HG03378 (cell line): Measurements from ENCODE around the gene IL17RA.
A peak's percentile ranks its signal among the peaks of the same experiment; 100 is the strongest.

ENCODE experiments used
- ATAC-seq: cut with Tn5 transposase; IDR thresholded peaks from one replicate; pipeline ENCODE4 v1.9.1; 2021; ENCODE audit warnings: mild to moderate bottlenecking, moderate library complexity; ENCODE audit not compliant: unreplicated experiment

IL17RA gene

DNA sequence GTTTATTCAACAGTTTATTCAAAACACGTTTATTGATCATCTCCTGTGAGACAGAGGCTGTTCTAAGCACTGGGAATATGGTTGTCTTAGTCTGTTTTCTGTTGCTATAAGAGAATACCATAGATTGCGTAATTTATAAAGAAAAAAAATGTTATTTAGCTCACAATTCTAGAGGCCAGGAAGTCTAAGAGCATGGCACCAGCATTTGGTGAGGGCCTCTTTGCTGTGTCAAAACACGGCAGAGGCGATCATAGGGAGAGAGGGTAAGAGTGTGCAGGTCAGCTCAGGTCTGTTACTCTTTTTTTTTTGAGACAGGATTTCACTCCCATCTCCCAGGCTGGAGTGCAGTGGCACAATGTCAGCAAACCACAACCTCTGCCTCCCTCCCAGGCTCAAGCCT, 5.2 kb upstream of the IL17RA start:
- no peak for ATAC-seq

DNA sequence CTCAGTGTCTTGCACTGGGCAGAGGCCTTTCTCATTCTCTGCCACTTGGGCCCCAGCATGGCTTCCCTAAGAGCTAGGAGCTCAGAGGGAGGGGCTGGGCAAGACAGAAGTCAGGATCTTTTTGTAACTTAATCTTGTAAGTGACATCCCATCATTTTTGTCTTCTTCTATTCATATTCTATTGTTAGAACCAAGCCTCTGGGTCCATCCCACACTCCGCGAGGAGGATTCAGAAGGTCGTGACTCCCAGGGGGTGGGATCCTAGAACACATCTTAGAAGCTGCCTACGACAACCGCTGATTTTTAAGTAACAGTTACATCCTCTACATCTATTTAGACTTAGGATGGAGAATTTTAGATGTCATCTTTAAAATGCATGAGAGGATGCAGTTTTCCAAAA, 1.5 kb upstream of the IL17RA start:
- ATAC-seq: no peak

DNA sequence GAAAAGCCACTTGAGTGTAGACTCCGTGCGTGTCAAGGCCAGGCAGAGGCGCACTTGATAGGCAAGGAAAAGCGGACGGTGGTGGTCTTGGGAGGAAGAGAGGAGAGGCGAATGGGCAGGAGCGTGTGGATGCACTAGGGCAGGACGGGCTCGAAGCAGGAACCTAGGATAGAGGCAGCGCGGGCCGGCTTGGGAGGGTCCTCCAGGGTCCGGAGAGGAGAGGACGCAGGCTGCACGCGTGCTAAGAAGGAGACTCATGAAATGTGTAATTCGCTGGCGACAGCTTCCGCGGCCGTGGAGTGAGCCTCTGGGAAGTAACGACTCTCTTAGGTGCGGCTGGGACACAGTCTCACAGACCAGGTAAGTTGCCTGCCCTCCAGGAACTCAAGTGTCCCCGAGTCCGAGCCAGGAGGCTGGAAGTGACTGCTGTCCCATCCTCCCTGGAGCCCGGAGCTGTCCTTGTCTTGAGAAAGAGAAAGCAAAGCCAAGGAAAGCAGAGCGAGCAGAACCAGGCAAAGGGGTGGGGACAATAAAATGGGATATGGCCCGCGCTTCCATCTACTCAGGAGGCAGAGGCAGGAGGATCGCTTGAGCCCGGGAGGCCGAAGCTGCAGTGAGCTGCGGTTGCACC, 874 bp upstream of the IL17RA start:
- no peak for ATAC-seq

DNA sequence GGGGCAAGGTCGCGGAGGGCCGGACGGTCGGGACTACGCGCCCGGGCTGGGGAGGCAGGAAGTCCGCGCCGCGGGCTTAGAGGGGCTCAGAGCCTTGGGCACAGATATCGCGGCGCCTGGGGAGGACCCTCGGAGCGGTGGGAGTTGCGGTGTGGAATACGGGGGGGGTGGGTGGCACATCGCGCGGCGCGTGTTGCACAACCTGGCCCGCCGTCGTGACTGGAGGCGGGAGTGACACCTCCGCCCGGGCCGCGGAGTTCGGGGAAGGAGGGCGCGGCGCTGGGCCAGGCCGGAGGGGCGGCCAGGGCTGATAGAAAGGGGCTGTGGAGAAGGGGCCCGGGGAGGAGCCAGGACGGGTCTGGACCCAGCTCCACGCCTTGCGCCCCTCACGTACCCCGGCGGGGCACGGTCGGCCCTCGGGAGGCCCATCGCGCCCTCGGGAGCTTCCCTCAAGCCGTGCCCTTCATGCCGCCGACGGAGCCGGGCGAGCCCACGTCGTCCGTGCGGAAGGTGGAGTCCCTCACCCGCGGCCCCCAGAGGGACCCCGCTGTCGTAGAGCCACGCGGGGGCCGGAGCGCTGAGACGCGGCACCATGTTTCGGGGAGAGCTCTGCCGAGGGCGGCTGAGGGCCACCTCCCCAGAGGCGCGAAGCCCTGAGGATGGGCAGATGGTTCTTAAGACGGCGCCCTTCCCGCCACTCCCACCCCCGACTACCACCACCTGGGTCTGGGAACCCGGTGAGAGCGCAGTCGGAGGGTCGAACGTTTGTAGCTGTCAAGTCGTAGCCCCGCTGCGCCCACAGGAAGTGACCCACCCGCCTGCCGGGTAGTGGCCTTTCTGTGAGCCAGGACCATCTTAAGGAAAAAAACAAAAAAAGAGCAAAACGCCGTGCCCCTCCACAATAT, 729 bp downstream of the IL17RA start:
- peak; percentile 5 for ATAC-seq

DNA sequence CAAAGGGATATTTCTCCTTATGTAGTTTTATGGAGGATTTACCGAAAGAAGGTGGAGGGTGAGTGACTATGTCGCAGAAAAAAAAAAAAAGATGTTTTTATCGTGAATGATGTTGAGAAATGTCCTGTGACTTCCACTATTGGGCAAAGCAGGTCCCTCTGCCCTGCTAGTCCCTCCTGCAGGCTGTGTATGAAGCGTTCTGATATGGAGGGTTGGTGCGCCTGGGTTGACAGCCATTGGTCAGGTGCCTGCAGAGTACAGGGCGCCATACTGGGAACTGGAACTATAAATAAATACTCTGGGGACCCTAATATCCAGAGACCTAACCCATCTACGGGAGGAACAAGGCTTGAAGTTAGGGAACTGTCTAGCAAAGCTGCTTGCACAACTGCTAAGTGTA, 1.5 kb downstream of the IL17RA start:
- ATAC-seq: no peak

DNA sequence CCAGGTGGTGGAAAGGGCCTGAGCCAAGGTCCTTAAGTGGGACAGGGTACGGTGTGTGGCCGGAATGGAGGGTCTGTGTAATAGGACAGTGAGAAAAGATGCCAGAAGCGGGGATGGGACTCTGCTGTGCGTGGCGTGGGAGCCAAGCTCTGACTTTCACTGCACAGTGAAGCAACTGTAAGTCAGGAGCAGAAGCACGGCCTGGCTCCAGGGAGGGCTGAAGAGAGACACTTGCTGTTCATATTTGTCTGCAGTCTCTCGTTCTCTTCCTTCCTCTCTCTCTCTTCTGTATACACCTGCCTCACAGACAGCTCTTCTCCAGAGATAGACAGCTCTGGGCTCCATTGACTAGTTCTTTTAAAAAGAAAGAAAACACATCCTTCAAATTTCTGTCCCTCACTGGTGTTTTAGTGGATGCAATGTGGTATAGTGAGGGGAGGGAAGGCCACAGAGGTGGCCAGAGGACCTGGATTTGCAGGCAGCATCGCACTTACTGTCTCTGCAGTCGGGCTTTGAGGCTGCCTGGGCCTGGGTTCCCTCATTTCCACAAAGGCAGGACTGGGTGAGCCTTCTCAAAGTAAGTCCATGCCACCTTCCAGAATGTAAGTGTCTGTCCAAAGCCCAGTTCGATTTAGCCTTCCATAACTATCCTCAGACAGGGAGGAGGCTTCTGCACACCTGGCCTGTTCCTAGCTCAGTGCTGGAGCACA, 2.1 kb downstream of the IL17RA start:
- ATAC-seq: no peak

DNA sequence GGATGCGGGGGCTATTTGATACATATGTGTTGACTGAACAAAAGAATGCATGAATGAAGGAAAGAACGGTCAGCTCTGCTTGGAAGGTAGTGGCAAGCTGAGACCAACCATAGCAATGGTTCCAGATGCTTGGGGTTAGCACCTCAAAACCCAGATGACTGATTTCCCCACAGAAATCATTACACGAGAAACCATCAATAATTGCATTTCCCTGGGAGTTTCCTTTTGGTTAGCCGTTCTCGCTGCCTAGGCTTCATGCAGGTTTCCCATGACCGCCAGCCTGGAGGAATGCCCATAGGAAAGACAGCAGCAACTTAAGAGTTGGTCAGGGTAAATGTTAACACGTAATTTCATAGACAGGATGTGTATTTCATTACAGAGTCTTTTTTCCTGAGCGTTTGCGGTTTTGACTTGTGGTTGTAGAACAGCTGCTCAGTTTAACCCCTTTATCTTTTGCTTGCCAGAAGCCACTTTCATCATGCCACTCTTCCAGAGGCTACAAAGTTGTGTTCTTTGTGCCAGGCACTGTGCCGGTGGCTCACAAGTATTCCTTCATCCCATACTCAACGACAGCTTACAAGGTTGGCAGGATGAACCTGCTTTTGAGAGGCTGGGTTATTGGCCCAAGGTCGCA, 2.8 kb downstream of the IL17RA start:
- peak; percentile 57 for ATAC-seq

DNA sequence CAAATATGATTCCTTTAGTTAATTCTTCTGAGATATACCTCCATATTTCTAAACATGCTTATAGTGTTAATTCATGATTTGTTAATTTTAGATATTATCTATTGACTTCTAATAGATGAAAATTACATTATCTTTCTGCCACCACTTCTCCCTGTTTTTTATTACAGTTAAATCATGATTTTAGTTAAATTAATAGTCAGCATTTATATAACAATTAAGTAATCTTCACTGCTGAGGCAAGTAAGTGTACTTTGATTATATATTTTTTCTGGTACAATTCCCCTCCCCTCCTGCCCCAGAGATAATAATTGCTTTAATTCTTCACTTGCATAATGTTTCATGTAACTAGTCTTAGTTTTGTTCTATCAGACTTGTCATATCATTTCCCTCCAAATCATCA, 5.8 kb downstream of the IL17RA start:
- no peak for ATAC-seq

DNA sequence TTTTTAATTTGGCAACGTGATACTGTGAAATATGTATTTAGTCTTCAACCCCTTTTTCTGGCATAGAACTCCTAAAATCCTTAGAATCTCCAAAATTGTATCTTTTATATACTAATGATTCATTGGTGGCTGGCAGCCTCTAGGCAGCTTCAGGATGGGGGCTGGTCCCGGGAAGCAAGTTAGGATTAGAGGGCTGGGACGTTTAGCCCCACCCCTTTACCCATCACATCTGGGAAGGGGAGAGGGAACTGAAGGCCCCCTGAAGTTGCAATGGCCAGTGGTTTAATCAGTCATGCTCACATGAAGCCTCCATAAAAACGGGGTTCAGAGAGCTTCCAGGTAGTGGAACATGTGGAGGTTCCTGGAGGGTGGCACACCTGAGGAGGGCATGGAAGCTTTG, 7.1 kb downstream of the IL17RA start:
- no peak for ATAC-seq

DNA sequence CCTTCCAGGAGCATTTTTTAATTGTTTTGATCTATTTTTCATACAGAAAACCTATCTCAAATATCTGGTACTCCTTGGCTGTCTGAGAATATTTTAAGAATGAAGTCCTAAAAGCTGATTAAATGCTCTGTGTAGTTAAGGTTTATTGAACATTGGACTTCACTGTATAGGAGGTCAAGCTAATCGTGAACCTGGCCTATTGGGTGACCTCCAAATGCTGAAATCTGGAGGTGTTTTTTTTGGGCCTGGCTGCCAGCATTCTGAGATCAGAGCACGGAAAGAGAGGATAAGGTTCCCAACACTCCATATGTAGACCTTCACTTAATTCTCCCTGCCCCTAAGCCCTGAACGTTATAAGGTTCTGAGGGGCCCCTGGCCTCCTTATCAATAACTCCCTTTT, 8.3 kb downstream of the IL17RA start:
- no peak for ATAC-seq

DNA sequence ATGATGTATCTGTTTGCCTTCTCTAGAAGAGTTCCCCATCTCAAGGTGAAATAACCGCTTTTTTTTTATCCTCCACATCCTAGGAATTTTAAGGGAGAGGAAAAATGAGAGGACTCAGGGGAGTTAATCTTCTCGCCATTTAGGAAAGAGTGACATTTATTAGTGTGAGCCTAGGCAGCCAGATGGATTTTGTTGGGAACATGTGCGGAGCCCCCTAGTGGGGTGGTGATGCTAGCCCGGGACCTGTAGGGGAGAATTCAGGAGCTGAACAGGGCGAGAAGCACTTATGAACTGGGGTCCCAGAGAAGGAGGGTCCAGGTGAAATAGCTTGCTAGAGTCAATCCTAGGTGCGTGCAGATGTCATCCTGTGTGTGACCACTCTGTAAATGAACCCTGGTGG, 10.7 kb downstream of the IL17RA start:
- ATAC-seq: no peak

DNA sequence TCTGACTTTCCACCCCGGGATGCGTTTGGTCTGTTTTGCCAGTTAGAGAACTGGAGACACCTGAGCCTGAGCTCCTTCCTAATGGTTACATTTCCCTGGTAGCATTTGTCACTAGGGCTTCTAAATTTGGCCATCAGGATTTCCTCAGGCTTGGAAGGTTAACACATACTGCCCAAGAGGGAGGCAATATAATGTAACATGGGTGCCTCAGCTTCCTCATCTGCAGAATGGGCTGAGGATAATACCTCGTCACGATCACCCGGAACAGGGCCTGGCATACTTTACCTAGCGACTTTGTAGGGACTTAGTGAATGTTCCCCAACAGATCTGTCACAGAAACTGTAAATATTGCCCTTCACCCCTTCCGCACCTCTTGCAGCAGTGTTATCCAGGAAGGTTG, 11.3 kb downstream of the IL17RA start:
- no peak for ATAC-seq

DNA sequence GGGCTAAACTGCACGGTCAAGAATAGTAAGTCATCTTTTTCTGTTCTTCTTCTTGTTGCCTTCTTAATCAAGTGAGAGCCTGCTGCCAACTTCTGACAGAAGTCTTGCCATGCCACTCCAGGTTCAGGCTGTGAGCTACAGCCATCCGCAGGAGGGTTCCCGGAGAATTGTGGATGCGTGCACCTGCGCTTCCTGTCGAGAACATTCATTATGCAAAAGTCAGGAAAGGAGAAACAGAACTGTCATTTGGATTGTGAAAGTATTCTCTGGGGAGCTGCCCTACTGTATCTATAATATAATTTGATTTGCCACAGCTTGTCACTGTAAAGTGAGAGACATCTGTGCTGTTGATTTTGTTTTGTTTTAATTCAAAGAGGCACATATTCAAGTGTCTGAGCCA, 12.3 kb downstream of the IL17RA start:
- ATAC-seq: no peak

DNA sequence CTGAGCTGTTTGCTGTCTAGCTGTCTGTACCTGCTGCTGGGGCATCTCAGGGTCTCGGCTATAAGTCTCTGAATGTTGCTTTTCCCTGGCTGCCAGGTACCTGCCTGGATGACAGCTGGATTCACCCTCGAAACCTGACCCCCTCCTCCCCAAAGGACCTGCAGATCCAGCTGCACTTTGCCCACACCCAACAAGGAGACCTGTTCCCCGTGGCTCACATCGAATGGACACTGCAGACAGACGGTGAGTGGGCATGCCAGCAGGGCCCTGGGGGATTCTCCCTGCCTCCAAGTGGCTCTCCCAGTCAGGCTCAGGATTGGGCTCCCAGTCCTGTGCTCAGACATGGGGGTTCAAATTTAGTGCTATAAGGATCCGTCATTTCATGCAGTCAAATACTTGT, 12.9 kb downstream of the IL17RA start:
- ATAC-seq: no peak

DNA sequence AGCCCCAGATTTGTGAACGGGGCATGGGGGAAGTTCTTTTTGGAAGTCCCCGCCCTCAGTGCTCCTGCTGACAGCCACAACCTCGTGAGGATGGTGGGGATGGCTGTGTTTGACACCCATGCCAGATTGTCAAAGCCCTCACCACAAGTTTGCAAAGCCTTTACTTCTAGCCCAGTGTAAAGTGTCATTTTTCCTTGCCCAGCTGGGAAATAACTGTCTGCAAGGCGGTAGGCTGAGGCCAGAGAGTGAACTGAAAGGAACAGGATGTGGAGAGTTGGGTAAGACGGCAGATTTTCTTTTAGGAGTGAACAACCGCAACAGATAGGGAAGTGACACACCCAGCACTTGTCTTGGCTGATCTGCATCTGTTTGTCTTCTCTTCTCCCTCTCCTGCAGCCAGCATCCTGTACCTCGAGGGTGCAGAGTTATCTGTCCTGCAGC, 13.6 kb downstream of the IL17RA start:
- no peak for ATAC-seq

DNA sequence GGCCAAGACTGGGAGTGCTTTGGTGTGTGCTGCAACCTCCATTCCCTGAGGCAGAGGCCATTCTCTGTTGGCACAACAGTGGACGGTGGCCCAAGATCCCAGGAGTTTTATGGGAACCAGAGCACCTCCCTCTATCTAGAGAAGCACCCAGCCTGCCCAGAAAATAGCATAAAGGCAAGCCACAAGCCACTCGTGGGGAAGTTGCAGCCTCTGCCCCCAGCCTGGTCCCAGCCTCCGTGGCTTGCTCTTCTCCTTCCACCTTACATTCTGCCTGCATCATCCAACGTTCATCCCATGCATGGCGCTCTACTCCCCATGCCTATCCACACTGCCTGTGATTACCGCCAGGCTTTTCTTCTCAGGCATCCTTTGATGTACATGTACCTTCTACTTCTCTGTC, 15.8 kb downstream of the IL17RA start:
- no peak for ATAC-seq

DNA sequence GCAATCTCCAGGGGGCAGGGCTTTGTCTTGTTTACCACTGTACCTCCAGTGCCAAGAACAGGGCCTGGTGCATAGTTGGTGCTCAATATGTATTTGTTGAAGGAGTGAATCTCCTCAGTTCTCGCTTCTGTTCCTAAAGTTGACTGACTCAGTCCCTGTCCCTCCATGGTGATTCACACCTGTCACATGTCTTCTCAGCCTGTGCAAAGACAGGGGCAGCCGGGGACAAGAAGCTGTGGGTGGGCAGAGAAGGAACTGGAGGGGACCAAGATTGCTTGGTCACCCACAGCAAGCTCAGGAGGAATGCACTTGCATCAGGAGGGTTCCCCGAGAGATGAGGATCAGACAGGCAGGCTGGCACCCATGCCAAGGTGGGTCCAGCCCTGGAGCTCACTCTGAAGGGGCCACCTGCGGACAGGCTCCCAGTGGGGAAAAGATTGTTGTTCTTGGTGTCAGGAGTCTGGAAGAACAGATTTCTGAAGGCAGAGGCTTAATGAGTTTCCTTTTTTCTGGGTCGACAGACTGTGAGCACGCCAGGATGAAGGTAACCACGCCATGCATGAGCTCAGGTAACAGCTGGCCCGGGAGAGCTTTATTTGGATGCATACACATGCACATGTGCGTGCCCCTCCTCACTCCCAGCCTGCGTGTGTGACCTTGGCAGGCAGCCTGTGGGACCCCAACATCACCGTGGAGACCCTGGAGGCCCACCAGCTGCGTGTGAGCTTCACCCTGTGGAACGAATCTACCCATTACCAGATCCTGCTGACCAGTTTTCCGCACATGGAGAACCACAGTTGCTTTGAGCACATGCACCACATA, 16.9 kb downstream of the IL17RA start:
- ATAC-seq: no peak

DNA sequence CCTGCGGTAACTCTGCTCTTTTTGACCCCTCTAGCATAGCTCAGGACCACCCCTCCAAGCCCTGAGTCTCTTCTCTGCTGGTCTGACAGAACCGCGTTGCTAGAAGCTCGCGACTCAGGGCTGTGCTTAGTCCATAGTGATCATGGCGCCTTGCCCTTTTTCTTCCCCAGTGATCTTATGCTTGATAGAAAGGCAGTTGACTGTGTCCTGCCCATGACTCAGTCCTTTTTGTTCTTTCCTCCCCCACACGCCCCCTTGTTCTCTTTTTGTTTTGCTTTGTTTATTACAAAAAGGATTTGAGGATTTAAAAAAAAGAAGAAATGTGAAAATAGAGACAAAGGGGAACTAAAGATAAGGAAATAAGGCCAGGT, 17.5 kb downstream of the IL17RA start:
- ATAC-seq: no peak

DNA sequence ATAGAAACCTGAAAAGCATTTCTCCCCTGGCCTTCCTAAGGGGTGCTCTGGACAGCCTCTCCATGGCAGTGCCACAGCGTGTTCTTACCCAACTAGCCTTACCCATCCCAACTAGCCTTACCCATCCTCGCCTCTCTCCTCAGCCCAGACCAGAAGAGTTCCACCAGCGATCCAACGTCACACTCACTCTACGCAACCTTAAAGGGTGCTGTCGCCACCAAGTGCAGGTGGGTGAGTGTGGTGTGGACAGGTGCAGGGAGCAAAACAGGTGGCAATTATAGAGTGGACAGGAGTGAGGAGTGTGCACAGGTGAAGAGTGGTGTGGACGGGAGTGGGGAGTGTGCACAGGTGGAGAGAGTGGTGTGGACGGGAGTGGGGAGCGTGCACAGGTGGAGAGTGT, 18.6 kb downstream of the IL17RA start:
- ATAC-seq: no peak

DNA sequence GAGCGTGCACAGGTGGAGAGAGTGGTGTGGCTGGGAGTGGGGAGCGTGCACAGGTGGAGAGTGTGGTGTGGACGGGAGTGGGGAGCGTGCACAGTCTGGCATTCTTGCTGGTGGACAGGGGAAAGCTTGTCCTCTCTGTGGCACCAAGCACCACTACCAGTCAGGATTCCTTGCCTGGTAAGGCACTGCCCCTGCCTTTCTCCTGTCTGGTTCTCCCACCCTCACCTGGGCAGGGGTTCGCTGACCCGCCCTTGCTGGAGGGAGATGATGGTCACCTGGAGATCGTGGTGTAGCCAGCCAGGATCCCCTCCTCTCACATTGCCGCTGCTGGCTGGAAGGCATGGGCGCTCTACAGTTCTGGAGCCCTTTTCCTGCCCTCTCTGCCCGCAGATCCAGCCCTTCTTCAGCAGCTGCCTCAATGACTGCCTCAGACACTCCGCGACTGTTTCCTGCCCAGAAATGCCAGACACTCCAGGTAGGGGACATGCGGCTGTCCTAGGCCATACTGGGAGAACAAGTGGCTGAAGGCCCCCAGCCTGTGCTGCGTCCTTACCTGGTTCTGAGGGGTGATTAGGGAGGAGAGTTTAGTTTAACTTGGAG, 19.6 kb downstream of the IL17RA start:
- no peak for ATAC-seq
